Measurements from ENCODE around the gene CD36.

Gene CD36

DNA sequence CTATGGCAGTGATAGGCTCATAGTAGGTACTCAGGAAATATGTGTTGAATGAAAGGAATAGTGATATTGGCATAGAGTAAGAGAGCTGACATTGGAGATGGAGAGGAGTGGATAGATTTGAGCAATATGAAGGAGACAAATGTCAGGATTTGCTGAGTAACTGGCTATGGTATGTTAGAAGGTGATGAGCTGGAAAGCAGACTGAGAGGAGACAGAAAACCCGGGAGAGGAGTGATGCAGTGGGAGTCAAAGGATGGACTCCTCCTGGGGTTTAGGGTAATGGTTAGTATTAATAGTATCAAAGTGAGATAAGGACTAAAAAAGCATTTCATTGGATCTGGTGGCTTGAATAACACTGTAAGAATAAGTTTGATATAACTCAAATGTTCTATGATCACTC, 64.8 kb downstream of the CD36 start:
- no peak for DNase-seq (ENCODE audit: low read depth in 2 of 2)

DNA sequence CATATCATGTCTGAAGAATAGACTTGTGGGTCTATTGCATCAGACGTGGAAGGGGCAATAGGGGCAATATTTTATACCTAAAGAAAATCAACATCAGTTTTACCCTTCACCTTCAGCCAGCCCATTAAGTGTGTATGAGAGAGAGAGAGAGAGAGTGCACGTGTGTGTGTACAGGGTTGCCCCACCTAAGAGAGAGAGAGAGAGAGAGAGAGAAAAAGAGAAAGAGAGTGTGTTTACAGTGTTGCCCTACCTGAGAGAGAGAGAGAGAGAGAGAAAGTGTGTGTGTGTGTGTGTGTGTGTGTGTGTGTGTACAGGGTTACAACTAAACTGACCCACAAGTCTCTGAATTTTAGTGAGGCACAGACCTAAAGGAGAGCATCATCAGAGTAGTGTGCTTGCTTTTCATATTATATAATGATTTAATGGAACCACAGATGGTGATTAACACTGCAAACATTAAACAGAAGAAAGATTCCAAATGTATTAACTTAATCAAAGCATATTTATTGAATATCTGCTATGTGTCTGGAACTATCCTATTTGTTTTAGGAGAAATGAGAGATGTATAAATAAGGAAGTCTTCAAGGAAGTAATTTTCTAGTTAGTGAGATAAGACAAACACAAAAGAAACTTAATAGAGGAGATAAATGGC, 66.8 kb downstream of the CD36 start:
- DNase-seq (ENCODE audit: low read depth in 2 of 2): no peak

DNA sequence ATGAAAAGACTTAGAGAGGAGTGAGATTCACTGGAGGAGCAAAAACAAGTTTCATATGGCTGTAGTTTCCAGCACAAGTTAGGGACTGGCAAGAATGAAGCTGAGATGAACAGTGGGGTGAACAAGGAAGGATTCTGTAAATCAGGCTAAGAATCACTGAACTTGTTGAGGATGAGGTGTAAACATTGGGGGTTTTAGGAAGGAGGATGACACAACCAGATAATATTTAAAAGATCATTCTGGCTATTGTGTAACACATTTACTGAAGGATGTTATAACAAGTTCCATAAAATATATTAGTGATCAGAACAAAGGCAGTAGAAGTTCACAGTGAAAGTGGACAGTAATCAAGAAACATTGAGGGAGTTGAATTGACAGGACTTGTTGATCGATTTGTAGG, 68.9 kb downstream of the CD36 start:
- no peak for DNase-seq (ENCODE audit: low read depth in 2 of 2)

DNA sequence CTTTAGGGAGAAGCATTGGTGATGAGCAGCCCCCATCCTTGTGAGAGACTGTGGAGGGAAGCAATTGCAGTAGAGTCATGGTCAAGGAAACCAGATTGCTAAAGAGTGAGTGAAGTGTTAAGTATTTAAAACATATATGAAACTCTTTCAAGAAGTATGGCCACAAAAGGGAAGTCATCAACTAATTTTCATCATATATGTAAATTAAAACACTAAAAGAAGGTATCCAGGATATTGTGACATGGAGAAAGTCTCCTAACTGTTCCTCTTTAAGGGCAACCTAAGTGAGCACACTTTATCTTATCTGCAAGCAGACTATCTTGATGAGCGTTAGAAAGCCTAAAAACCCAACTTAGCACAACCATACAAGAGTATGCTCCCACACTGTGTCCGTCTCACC, 69.7 kb downstream of the CD36 start:
- DNase-seq (ENCODE audit: low read depth in 2 of 2): no peak

DNA sequence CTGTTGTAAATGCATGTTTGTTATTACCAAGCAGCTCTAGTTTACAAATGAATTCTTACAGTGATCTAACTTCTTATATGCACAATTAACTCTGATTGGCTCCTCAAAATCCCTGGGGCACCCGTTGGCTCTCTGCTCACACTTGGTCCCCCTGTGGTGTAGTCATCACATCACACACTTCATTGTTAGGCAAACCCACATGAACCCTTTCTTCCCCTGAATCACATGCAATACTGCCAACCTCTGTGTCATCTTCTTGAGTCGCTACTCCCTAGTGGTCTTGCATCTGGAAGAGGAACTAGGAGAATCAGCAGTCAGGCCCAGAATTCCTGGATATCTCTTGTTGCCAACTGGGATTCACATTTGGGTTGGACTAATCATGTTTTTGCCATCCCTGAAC, 73.1 kb downstream of the CD36 start:
- no peak for DNase-seq (ENCODE audit: low read depth in 2 of 2)

DNA sequence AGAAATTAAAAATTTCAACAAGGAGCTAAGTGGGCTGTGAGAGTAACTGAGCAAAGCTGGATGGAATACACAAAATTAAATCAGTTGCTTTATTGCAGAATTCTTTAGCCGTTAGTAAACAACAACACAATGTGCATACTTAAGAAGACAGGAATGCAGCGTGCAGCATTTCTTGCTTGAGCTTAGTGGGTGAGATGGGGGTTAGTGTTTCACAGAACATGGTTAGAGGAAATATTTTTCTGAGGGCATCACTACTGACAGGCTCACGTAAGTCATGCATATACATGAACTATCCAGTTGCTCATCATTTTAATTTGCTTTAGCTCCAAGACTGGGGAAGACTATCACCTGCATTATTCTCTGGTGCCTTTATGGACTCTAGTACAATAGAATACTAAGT, 80.8 kb downstream of the CD36 start:
- DNase-seq (ENCODE audit: low read depth in 2 of 2): no peak

DNA sequence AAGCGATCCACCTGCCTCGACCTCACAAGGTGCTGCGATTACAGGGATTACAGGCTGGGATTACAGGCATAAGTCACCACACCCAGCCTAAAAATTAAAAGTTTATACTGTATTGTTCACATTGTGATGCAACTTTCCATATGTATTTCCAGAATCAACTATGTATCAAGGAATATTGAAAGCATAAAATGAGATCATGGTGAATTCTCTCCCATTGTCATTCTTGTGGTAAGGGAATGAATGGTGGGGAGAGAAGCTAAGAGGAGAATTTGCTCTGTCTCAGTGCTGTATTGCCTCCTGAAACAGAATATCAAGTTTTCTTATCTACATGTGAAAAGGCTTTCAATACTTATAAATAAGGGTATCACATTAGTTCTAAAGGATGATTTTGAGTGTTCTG, 81.7 kb downstream of the CD36 start:
- no peak for DNase-seq (ENCODE audit: low read depth in 2 of 2)

DNA sequence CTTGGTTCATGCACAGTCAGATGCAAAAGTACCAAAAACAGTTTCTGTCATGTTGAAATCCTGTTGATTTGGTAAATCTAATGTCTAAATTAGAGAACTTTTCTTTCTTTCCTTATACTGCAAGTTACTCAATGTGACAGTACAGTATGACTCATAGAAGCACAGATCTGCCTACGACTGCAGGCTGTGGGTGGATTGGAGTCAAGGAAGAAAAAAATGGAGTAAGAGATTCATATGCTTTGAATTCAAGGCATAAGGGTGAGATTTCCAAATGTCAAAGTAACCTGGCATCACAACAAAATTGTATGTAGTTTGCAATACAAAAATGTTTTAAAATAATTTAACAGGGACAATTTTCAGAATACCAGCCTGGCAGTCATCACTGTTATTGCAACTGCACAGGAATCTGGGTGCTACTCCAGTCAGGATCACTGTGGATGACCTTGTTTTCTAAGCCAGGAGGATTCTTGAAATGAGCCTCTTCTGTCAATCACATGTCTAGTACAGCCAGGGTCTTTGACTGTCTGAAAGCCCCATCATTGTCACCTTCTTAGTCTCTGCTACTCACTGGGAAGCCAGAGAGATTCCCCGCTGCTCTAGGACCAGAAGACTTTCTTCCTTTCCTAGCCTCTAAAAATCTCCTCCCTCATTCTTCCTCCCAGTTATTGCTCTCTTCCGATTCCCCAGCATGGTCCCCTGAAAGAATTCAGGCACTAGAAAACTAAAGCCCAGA, 83.6 kb downstream of the CD36 start:
- no peak for DNase-seq (ENCODE audit: low read depth in 2 of 2)

DNA sequence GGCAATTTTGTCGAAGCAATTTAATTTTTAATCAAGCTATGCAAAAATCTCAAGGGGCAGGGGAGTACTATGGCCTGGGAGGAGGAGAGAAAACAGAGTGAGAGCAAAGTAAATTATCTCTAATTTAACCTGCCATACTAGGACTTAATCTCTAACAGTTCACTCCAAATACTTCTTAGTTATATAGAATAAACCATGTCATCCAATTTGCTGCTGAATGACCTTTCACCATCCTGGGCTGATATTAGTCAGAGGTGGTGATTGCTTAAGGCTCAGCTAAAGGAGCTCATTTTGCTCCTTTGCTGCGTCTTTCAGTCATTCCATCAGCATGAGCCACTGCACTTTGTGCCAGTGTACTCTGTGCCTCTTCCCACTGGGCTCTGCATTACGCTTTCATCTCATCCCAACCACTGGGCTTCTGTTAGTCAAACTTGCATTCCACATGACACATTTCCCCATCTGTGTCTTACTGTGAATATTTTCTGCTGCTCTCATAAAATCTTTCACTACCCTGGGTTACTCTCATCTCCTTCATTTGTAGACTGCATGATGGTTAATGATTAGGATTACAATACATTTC, 84.3 kb downstream of the CD36 start:
- no peak for DNase-seq (ENCODE audit: low read depth in 2 of 2)

DNA sequence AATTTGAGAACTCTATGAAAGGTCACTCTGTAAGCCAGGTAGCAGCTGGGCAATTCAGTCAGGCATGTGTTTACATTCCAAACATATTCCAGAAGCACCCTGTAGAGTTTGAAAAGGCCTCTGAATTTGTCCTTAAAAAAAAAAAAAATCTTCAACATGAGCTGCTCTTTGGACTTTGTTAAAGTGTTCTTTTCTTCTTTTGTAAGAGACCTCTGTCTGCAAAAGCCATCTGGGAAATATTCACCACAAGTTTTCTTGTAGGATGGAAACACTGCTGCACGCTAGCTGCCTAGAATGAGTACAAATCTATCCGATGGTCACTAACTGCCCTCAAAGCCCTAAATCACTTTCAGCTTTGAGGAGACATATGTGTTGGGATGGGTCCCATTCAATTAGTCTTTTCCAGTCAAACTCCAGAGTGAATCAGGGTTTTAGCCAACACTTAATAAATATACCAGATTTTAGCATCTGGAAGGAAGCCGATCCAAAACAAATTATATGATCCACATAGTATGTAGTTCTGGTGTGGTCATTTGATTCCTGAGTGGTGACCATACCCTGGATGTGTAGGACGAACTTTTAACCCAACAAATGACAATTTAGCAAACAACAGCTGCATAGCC, 85.9 kb downstream of the CD36 start:
- DNase-seq (ENCODE audit: low read depth in 2 of 2): no peak

DNA sequence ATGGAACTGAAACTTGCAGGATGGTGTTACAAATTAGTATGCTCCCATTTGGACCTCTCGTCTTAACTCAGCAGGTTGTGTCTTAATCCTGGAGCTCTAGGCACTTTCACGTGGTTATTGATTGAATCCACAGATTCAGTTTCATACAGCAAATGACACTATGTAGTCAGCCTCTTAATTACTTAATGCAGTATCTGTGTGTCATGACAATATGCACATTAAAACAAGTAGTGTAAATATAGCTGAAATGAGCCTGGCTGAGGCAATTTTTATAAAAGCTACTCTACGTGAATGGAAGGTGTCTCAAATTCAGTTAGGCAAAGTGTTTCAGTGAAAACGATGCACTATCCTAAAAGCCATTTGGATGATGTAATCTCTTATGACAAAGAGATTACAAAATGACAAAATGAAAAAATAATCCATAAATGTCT, 86.8 kb downstream of the CD36 start:
- DNase-seq (ENCODE audit: low read depth in 2 of 2): no peak
